HG02642 (cell line): ENCODE measurements around the gene SYNPR.

Experiments used
- ATAC-seq: cut with Tn5 transposase; IDR thresholded peaks from one replicate; pipeline ENCODE4 v1.9.1; 2021; ENCODE audit warnings: mild to moderate bottlenecking; ENCODE audit not compliant: unreplicated experiment, poor library complexity

SYNPR gene

GRCh38 chr3:63462732-63463131, 184.6 kb downstream of the SYNPR start:
- no peak for ATAC-seq

GRCh38 chr3:63467392-63467791, 189.3 kb downstream of the SYNPR start:
- no peak for ATAC-seq

DNA sequence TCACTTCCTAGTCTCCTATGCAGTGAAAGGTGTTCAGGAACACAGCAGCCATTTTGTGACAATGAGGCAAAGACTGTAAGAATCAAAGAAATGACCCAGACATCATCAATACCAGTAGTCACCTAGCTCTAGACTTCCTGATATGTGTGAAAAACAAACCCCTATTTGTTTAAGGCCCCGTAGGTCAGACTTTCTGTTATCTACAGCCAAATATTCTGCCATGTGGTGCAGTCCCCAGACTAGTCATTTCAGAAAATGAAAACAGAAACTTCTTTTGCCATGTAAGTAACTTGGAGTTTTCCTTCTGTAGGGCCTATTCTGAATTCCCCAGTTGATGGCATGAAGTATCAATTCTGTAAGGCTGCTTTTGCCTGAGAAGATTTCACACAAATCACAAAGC, 192.6 kb downstream of the SYNPR start:
- ATAC-seq: no peak

DNA sequence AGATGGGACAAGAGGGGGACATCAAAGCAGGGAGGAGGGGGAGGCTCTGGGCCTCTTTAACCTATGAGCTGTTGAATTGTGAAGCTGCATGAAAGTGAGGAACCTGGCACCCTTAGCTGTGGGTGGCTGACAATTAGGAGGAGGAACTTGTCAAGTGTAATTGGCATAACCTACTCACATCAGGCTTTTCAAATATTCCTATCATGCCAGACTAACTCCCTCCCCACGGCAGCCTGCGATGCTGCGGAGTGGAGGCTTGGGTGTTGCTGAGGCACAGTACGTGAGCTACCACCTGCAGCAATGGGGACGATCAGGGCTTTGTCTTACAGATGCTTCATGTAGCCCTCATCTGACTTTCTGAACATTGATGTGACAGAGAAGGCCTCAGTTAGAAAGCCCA, 193.7 kb downstream of the SYNPR start:
- no peak for ATAC-seq

DNA sequence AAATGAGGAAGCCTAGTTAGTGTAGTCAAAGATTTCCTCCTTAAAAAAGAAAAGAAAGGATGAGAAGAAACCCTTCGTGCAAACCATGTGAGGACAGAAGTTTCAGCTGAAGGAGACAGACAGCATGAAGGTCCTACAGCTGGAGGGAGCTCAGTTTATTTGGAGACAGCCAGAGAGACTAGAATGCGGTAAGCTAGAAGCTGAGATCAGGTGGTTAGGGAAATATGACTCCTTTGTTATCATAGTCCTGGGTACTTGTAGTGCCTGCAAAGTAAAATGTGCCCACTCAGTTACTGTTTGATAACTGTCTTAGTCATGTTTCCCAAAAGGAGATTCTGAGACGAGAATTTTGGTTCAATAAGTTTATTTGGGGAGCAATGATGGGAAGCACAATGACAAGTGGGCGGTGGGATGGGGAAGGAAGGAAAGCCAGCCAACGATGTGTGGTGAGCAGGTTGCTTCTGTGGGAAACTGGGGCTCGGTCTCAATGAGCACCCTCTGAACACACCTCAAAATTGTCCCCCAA, 195.6 kb downstream of the SYNPR start:
- ATAC-seq: no peak

DNA sequence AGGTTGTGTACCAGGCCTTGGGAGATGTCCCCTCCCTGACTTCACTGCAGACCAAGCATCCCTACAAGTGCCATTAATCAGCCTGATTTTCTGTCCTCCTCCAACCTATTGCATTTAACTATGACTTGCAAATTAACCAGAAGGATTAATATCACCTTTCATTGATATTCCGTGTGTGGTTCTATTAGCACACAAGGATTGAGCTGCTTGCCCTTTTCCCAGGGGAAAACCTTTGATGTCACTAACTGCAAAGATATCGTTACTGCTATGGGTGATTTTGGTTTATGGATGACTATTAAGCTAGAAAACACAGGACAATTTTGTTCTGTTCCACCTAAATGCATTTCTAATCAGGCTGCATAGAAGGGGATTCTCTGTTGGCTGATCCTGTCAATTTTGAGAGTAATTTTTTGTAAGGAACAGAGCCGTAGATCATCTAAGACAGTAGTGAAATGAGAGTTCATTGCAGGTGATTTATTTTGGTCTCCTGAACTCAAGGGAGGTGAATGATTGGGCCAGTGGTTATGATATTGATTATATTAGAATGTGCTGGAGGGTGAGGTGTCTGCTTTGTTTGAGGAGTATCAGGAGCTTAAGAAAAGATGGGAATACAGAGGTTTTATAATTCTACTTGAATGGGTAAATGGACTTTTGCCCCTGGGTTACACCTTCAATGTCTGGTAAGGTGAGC, 196.9 kb downstream of the SYNPR start:
- ATAC-seq: no peak

GRCh38 chr3:63477494-63478129, 199.5 kb downstream of the SYNPR start:
- ATAC-seq: no peak

- ATAC-seq: no peak
Observed at GRCh38 chr3:63478990-63479660, 201.0 kb downstream of the SYNPR start.

- no peak for ATAC-seq
Observed at GRCh38 chr3:63479661-63480035, 201.5 kb downstream of the SYNPR start.

- ATAC-seq: no peak
Observed at GRCh38 chr3:63481627-63482026, 203.5 kb downstream of the SYNPR start.

- no peak for ATAC-seq
Observed at GRCh38 chr3:63482341-63482740, 204.2 kb downstream of the SYNPR start.

DNA sequence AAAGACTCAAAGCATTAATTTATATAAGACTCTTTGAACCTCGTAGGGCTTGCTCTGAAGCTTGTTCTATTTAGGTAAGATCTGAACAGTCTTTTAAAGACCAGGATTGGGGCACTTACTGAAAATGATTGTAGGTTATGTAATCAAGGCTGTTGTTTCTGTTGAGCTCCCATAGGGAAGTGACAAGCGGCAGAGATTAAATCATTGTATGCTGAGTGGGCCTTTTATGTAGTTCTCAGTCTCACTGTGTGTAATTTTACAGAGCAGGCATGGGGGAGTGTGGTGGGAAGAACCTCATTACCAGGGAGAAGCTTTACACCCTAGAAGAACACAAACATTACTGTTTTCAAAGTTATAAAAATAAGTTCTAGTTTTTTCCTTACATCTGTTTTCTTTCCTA, 214.4 kb downstream of the SYNPR start:
- ATAC-seq: no peak

- ATAC-seq: no peak
Observed at GRCh38 chr3:63493101-63493500, 215.0 kb downstream of the SYNPR start.

GRCh38 chr3:63494646-63495045, 216.5 kb downstream of the SYNPR start:
- ATAC-seq: no peak

DNA sequence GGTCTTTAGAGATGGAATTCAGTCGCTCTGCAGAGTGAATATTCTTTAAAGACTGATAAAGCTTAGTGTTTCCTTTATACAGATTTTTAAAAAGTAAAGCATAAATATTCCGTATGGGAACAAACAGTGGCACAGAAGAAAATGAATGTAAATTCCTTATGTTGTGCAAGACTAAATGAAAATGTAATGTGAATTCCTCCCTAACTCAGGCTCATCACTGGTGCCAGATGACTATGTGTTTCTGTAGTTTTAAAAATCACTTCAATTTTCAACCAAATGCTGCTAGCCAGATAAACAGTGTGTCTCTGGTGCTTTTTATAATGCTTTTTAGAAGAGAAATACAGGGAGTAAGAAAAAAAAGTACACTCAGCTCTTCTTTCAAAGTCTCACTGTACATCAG, 219.5 kb downstream of the SYNPR start:
- no peak for ATAC-seq

GRCh38 chr3:63500196-63500595, 222.1 kb downstream of the SYNPR start:
- ATAC-seq: no peak

DNA sequence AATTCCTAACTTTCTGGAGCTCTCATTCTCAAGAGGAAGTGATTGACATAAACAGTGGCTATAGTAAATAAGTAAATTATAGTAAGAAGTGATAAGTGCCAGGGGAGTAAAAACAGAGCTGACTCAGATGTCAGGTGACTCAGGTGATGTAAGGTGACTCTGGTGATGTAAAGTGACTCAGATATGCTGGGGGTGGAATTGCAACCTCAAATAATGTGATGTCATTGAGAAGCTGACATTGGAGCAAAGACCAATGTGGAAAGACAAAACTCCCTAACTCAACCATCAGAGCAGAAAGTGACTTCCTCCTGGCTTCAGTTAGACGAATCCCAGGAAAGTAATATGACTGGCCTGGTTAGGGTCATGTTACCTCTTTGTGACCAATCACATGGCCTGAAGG, 230.2 kb downstream of the SYNPR start:
- no peak for ATAC-seq

GRCh38 chr3:63508771-63509170, 230.7 kb downstream of the SYNPR start:
- ATAC-seq: no peak

GRCh38 chr3:63513791-63514190, 235.7 kb downstream of the SYNPR start:
- ATAC-seq: no peak

DNA sequence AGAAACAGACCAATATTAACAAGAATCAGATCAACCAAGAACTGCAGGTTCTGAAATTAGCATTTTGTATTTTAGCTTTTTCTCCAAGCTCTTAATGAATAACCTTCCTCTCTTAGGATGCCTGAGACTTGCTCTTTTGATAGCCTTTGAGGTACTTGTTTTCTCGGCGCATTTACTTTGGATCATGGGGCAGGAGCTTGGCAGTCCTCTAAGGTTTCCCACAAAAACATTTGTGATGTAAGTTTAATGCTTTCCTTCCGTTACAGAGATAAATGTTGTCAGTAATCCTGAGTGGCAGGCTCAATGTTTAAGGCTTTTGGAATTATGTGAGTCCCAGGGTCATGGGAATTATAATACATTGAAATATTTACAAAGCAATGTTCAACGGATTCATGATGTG, 236.6 kb downstream of the SYNPR start:
- no peak for ATAC-seq

- ATAC-seq: no peak
Observed at GRCh38 chr3:63519426-63519825, 241.3 kb downstream of the SYNPR start.

- no peak for ATAC-seq
Observed at GRCh38 chr3:63521657-63522056, 243.5 kb downstream of the SYNPR start.
